H1 (cell line): ENCODE results near the gene INPP5A. TPM values are rescaled to one million over a fixed set of nuclear protein-coding genes. Genes with fewer than 3 reads are reported as not detected.

Experiments used
- CEBPB ChIP-seq: IDR thresholded peaks from 2 replicates; pipeline ENCODE4 v1.6.1; 2012; ENCODE audit warnings: low read depth, low read length
- NANOG ChIP-seq: IDR thresholded peaks from 2 replicates; pipeline ENCODE4 v1.6.1; 2011; ENCODE audit warnings: low read length, low read depth, mild to moderate bottlenecking, inconsistent platforms; ENCODE audit not compliant: insufficient read depth, poor library complexity, severe bottlenecking
- SRF ChIP-seq: IDR thresholded peaks from 2 replicates; pipeline ENCODE4 v1.6.1; 2011; ENCODE audit warnings: mild to moderate bottlenecking, low read depth, low read length, moderate library complexity
- TBP ChIP-seq: IDR thresholded peaks from 2 replicates; pipeline ENCODE4 v1.6.1; 2011; ENCODE audit warnings: low read depth, low read length, improper control_type of control experiment
- polyA plus RNA-seq, 7 experiments: library from polyadenylated mRNA; depleted of rRNA in 3 of 7; stranded (reverse) in 5 of 7; unstranded in 2 of 7; fragments of >200 nt in 5 of 7; fragments of 200-250 nt in 2 of 7; gene quantifications; 1 replicate in 5 of 7; 2 replicates in 1 of 7; 4 replicates in 1 of 7; pipeline versions ENCODE4 v1.2.1 to v1.2.3, GENCODE V29; 2011 to 2013; ENCODE audit warnings: missing spikeins in 2 of 7, mixed read lengths in 2 of 7
- total RNA-seq: library from RNA; stranded (reverse); fragmentation: NEBNext Ultra II Directional; extraction: Animal tissue kit (Norgen Biotek cat#: 25700); gene quantifications from 2 replicates; pipeline ENCODE4 v1.2.1, GENCODE V29; 2021

The INPP5A gene
- total and polyA plus RNA-seq, 2 of the 8 experiments (the other 6 are each of a cell fraction or from before 2014, with no cell fraction given) = 19.7 to 27.5 TPM

DNA sequence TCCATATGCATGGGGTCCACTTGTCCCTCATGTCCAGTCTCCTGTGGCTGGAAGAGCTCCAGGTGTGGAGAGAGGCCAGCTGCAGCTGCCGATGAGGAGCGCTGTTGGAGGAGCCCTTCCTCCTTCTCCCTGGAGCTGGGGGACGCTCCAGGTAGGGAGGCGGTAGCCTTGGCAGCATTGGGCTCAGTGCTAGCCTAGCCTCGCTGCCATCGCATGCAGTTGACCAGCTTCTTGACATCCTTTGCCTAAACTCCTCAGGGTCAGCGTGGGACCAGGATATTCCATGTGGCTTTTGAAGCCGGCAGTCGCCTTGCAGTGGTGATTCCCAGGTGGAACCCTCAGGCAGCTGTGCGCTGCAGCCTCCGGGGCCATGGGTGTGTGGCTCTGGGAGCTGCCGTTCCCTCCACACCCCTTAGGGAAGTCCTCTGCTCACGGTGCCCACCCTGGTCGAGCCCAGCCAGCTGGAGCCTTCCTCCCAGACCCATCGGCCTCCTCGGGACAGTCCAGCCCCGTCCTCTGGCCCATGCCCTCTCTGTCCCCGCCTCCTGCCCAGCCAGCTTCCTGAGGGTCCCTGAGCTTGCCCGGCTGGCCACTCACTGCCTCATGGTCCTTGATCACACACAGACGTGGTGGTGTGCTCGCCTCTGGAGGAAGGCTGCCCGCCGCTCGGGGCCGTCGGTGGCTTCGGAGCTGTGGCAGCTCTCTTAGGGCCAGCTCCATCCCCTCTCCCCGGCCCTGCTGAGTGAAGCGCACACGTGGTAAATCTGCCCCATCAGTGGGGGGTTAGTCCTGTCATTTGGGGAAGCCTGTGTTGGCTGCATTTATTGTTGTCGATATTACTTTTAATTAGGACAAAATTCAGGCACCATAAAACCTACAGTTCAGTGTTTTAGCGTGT, 21.2 kb downstream of the INPP5A start (continued):
- no peak for TF ChIP-seq SRF
- TF ChIP-seq TBP = no peak
- TF ChIP-seq CEBPB = no peak
- TF ChIP-seq NANOG = no peak
